ENCODE data around the gene CHURC1. TPM values are rescaled to one million over a fixed set of nuclear protein-coding genes. Genes with fewer than 3 reads are reported as not detected.

The CHURC1 gene
- total and polyA plus RNA-seq, 4 donors, result 37.2 to 62.6 (median 46.9) TPM

- peak overlapping the region in 1 of 2 donors; percentile 53 for H3K27ac ChIP-seq (ENCODE audit: low read depth in 1 of 2, low read length in 1 of 2)
- no peak overlapping the region for H3K4me3 ChIP-seq
- no peaks in the 10 kb centered on the region for H3K27me3 ChIP-seq (ENCODE audit: control insufficient read depth in 3 of 3, insufficient read depth in 3 of 3, low read length in 2 of 3)
- DNase-seq, result no peak
- peaks cover 0 to 8% (median 3%) of the 10 kb centered on the region in 4 donors for H3K36me3 ChIP-seq (ENCODE audit: control insufficient read depth in 4 of 4, insufficient read depth in 4 of 4, low read length in 4 of 4)
- ATAC-seq (ENCODE audit: insufficient read depth, low FRiP score), result peak; percentile 37
- H3K9me3 ChIP-seq (ENCODE audit: control insufficient read depth in 4 of 4, insufficient read depth in 3 of 4, low read length in 3 of 4), result no peaks in the 10 kb centered on the region
- TF ChIP-seq CTCF (IDR thresholded peaks at IDR 0.05; ENCODE audit: control extremely low read depth, extremely low read depth), result no peak
- 62 to 85% methylated on average over 5 of the region's 5 CpGs for WGBS, 2 donors
- H3K4me1 ChIP-seq (ENCODE audit: control insufficient read depth in 5 of 5, insufficient read depth in 5 of 5, low read length in 5 of 5), result peaks cover 5 to 12% (median 11%) of the 10 kb centered on the region in 5 donors
- H3K9ac ChIP-seq (ENCODE audit: insufficient read depth in 1 of 2, low read length in 2 of 2), result no peak overlapping the region
Observed at GRCh38 chr14:64919618-64920017, 5.4 kb downstream of the CHURC1 start.

- Histone ChIP-seq H3K27ac (ENCODE audit: low read depth in 1 of 2, low read length in 1 of 2) (no peak overlapping the region), H3K27me3 (ENCODE audit: control insufficient read depth in 3 of 3, insufficient read depth in 3 of 3, low read length in 2 of 3) (no peaks in the 10 kb centered on the region), H3K9me3 (ENCODE audit: control insufficient read depth in 4 of 4, insufficient read depth in 3 of 4, low read length in 3 of 4) (no peaks in the 10 kb centered on the region), H3K9ac (ENCODE audit: insufficient read depth in 1 of 2, low read length in 2 of 2) (no peak overlapping the region), H3K4me1 (ENCODE audit: control insufficient read depth in 5 of 5, insufficient read depth in 5 of 5, low read length in 5 of 5) (peaks cover 0 to 10% (median 5%) of the 10 kb centered on the region in 5 donors), H3K36me3 (ENCODE audit: control insufficient read depth in 4 of 4, insufficient read depth in 4 of 4, low read length in 4 of 4) (peaks cover 0 to 8% (median 7%) of the 10 kb centered on the region in 4 donors), H3K4me3 (no peak overlapping the region)
- DNase-seq (no peak), ATAC-seq (ENCODE audit: insufficient read depth, low FRiP score) (no peak)
- 53 to 91% methylated on average over 2 of the region's 2 CpGs for WGBS, 2 donors
- TF ChIP-seq CTCF (IDR thresholded peaks at IDR 0.05; ENCODE audit: control extremely low read depth, extremely low read depth), result no peak
Observed at GRCh38 chr14:64920465-64920864, 6.2 kb downstream of the CHURC1 start.

- TF ChIP-seq CTCF (IDR thresholded peaks at IDR 0.05; ENCODE audit: control extremely low read depth, extremely low read depth), result no peak
- H3K27ac ChIP-seq (ENCODE audit: low read depth in 1 of 2, low read length in 1 of 2), result no peak overlapping the region
- H3K9ac ChIP-seq (ENCODE audit: insufficient read depth in 1 of 2, low read length in 2 of 2), result no peak overlapping the region
- DNase-seq (no peak), ATAC-seq (ENCODE audit: insufficient read depth, low FRiP score) (no peak)
- no peak overlapping the region for H3K4me3 ChIP-seq
- H3K36me3 ChIP-seq (ENCODE audit: control insufficient read depth in 4 of 4, insufficient read depth in 4 of 4, low read length in 4 of 4), result peaks cover 6 to 23% (median 12%) of the 10 kb centered on the region in 4 donors
- H3K4me1 ChIP-seq (ENCODE audit: control insufficient read depth in 5 of 5, insufficient read depth in 5 of 5, low read length in 5 of 5), result peaks cover 0 to 5% (median 0%) of the 10 kb centered on the region in 5 donors
- H3K27me3 ChIP-seq (ENCODE audit: control insufficient read depth in 3 of 3, insufficient read depth in 3 of 3, low read length in 2 of 3), result no peaks in the 10 kb centered on the region
- WGBS, 2 donors, result 88 to 92% methylated on average over 3 of the region's 3 CpGs
- H3K9me3 ChIP-seq (ENCODE audit: control insufficient read depth in 4 of 4, insufficient read depth in 3 of 4, low read length in 3 of 4), result no peaks in the 10 kb centered on the region
Observed at GRCh38 chr14:64923015-64923414, 8.8 kb downstream of the CHURC1 start.

- H3K27ac ChIP-seq (ENCODE audit: low read depth in 1 of 2, low read length in 1 of 2), result no peak overlapping the region
- H3K4me1 ChIP-seq (ENCODE audit: control insufficient read depth in 5 of 5, insufficient read depth in 5 of 5, low read length in 5 of 5), result peaks cover 0 to 15% (median 0%) of the 10 kb centered on the region in 5 donors
- ATAC-seq (ENCODE audit: insufficient read depth, low FRiP score), result no peak
- 68 to 76% methylated on average over 4 of the region's 4 CpGs for WGBS, 2 donors
- TF ChIP-seq CTCF (IDR thresholded peaks at IDR 0.05; ENCODE audit: control extremely low read depth, extremely low read depth), result no peak
- no peak for DNase-seq
- H3K4me3 ChIP-seq, result no peak overlapping the region
- no peaks in the 10 kb centered on the region for H3K27me3 ChIP-seq (ENCODE audit: control insufficient read depth in 3 of 3, insufficient read depth in 3 of 3, low read length in 2 of 3)
- H3K36me3 ChIP-seq (ENCODE audit: control insufficient read depth in 4 of 4, insufficient read depth in 4 of 4, low read length in 4 of 4), result peaks cover 14 to 32% (median 20%) of the 10 kb centered on the region in 4 donors
- no peak overlapping the region for H3K9ac ChIP-seq (ENCODE audit: insufficient read depth in 1 of 2, low read length in 2 of 2)
- no peaks in the 10 kb centered on the region for H3K9me3 ChIP-seq (ENCODE audit: control insufficient read depth in 4 of 4, insufficient read depth in 3 of 4, low read length in 3 of 4)
Observed at GRCh38 chr14:64926398-64926995, 12.2 kb downstream of the CHURC1 start.

Measured in lung (tissue), 12 donors.